Cardiac muscle cell (in vitro differentiated cells and primary cell): Measurements from ENCODE around the gene AGPAT3. TPM values are rescaled to one million over a fixed set of nuclear protein-coding genes. Genes with fewer than 3 reads are reported as not detected.

Experiments used
- DNase-seq, 2 donors: peaks; one replicate each; pipeline versions ENCODE4 v3.0.0 to v3.0.0-alpha.2; 2010 to 2017; ENCODE audit warnings: low read depth in 1 of 2, low spot score in 1 of 2
- H3K27ac ChIP-seq: fragments of 200-600 bp; sonication (generic); 2 replicates; pipeline ENCODE4 v1.5.1; 2016
- H3K27me3 ChIP-seq: fragments of 200-600 bp; sonication (generic); 2 replicates; pipeline ENCODE4 v1.6.0; 2016; ENCODE audit warnings: control low read depth
- H3K36me3 ChIP-seq: fragments of 200-600 bp; sonication (generic); 2 replicates; pipeline ENCODE4 v1.5.1; 2016; ENCODE audit warnings: control low read depth
- H3K4me1 ChIP-seq: fragments of 200-600 bp; sonication (generic); 2 replicates; pipeline ENCODE4 v1.8.1; 2017; ENCODE audit warnings: low read depth, mild to moderate bottlenecking, mixed run types
- H3K4me3 ChIP-seq: fragments of 200-600 bp; sonication (generic); 2 replicates; pipeline ENCODE4 v1.5.1; 2016; ENCODE audit warnings: mild to moderate bottlenecking
- H3K9me3 ChIP-seq: fragments of 200-600 bp; sonication (generic); 2 replicates; pipeline ENCODE4 v1.5.1; 2017; ENCODE audit warnings: low read depth, mild to moderate bottlenecking, control low read depth
- polyA plus RNA-seq: library from polyadenylated mRNA; unstranded; fragments of >200 nt; fragmentation: Nextera tagmentation; extraction: Ambion mirVana; gene quantifications from 2 replicates; pipeline ENCODE4 v1.2.1, GENCODE V29; 2016
- total RNA-seq: library from RNA; depleted of rRNA; stranded (reverse); fragments of >200 nt; gene quantifications from 2 replicates; pipeline ENCODE4 v1.2.3, GENCODE V29; 2016
- TF ChIP-seq, protein P1 (sequence below): IDR thresholded peaks from 2 replicates; pipeline ENCODE4 v1.5.1; 2012; ENCODE audit warnings: low read depth, mild to moderate bottlenecking, low read length

AGPAT3 gene
- total and polyA plus RNA-seq, 2 experiments from 2014 or later, result 12.4 to 23.6 TPM

- Histone ChIP-seq H3K27me3 (no peaks in the 10 kb centered on the region), H3K4me3 (no peak overlapping the region), H3K9me3 (no peaks in the 10 kb centered on the region), H3K36me3 (no peaks in the 10 kb centered on the region), H3K27ac (no peak overlapping the region), H3K4me1 (peaks cover 6% of the 10 kb centered on the region)
- no peak for DNase-seq
- TF ChIP-seq, protein P1, sequence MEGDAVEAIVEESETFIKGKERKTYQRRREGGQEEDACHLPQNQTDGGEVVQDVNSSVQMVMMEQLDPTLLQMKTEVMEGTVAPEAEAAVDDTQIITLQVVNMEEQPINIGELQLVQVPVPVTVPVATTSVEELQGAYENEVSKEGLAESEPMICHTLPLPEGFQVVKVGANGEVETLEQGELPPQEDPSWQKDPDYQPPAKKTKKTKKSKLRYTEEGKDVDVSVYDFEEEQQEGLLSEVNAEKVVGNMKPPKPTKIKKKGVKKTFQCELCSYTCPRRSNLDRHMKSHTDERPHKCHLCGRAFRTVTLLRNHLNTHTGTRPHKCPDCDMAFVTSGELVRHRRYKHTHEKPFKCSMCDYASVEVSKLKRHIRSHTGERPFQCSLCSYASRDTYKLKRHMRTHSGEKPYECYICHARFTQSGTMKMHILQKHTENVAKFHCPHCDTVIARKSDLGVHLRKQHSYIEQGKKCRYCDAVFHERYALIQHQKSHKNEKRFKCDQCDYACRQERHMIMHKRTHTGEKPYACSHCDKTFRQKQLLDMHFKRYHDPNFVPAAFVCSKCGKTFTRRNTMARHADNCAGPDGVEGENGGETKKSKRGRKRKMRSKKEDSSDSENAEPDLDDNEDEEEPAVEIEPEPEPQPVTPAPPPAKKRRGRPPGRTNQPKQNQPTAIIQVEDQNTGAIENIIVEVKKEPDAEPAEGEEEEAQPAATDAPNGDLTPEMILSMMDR, result no peak
These were observed 64.4 kb downstream of the AGPAT3 start for GRCh38 chr21:43929217-43929971.

GRCh38 chr21:43930074-43930847 lies 65.2 kb downstream of the AGPAT3 start:
- H3K9me3 ChIP-seq, result no peaks in the 10 kb centered on the region
- TF ChIP-seq, protein P1, result no peak
- no peak for DNase-seq

GRCh38 chr21:43930848-43931375 lies 65.9 kb downstream of the AGPAT3 start:
- H3K27me3 ChIP-seq, result no peaks in the 10 kb centered on the region
- DNase-seq, result no peak
- TF ChIP-seq, protein P1, result no peak
- H3K36me3 ChIP-seq, result no peaks in the 10 kb centered on the region
- no peaks in the 10 kb centered on the region for H3K4me1 ChIP-seq
- no peak overlapping the region for H3K27ac ChIP-seq
- H3K9me3 ChIP-seq, result no peaks in the 10 kb centered on the region
- no peak overlapping the region for H3K4me3 ChIP-seq

More at GRCh38 chr21:43930074-43930847, 65.2 kb downstream of the AGPAT3 start:
- Histone ChIP-seq H3K36me3 (no peaks in the 10 kb centered on the region), H3K27me3 (no peaks in the 10 kb centered on the region), H3K4me3 (no peak overlapping the region), H3K27ac (no peak overlapping the region), H3K4me1 (peaks cover under 1% of the 10 kb centered on the region)

GRCh38 chr21:43931489-43931888 lies 66.5 kb downstream of the AGPAT3 start:
- H3K9me3 ChIP-seq, result no peaks in the 10 kb centered on the region
- no peak overlapping the region for H3K4me3 ChIP-seq
- no peak for DNase-seq
- no peak overlapping the region for H3K27ac ChIP-seq
- TF ChIP-seq, protein P1, result no peak
- H3K27me3 ChIP-seq, result no peaks in the 10 kb centered on the region
- no peaks in the 10 kb centered on the region for H3K36me3 ChIP-seq
- no peaks in the 10 kb centered on the region for H3K4me1 ChIP-seq

- Histone ChIP-seq H3K4me1 (no peaks in the 10 kb centered on the region), H3K27ac (no peak overlapping the region), H3K9me3 (no peaks in the 10 kb centered on the region), H3K27me3 (no peaks in the 10 kb centered on the region), H3K36me3 (no peaks in the 10 kb centered on the region), H3K4me3 (no peak overlapping the region)
- TF ChIP-seq, protein P1, result no peak
- no peak for DNase-seq
These were observed 67.0 kb downstream of the AGPAT3 start for GRCh38 chr21:43932005-43932404.
